Stomach (tissue), 4 donors: Measurements from ENCODE around the gene CTDP1.

Source experiments
- EP300 ChIP-seq: sonication (generic); formaldehyde crosslinking; IDR thresholded peaks from one replicate; pipeline ENCODE4 v1.6.1; 2017; ENCODE audit warnings: antibody characterized with exemption
- TF ChIP-seq, protein P1 (sequence below), 7 experiments: fragments of 450-650 bp in 4 of 7; fragments of 200-600 bp in 3 of 7; sonication (generic) in 3 of 7; IDR thresholded peaks; one replicate each; pipeline ENCODE4 v1.5.1; 2016 to 2019; ENCODE audit warnings: antibody characterized with exemption in 7 of 7, control low read depth in 2 of 7, mild to moderate bottlenecking in 1 of 7

DNA sequence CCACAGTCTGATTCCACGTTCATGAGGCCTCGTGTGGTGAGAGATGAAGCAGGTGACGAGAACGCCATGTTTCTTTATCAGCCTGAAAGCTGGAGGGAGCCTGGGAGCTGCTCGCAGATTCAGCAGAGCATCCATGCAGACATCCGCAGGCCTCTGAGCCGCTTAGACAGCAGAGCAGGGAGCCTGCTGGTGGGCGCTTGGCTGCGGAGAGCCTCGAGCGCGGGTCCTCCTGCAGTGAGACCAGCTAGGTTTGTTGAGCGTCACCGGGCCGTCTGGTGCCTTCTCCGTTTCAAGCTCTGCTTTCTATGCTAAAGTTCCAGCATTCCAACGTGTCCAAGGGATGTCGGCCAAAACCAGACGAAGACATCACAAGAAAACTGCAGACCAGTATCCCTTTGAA, 27.6 kb downstream of the CTDP1 start:
- TF ChIP-seq, protein P1, sequence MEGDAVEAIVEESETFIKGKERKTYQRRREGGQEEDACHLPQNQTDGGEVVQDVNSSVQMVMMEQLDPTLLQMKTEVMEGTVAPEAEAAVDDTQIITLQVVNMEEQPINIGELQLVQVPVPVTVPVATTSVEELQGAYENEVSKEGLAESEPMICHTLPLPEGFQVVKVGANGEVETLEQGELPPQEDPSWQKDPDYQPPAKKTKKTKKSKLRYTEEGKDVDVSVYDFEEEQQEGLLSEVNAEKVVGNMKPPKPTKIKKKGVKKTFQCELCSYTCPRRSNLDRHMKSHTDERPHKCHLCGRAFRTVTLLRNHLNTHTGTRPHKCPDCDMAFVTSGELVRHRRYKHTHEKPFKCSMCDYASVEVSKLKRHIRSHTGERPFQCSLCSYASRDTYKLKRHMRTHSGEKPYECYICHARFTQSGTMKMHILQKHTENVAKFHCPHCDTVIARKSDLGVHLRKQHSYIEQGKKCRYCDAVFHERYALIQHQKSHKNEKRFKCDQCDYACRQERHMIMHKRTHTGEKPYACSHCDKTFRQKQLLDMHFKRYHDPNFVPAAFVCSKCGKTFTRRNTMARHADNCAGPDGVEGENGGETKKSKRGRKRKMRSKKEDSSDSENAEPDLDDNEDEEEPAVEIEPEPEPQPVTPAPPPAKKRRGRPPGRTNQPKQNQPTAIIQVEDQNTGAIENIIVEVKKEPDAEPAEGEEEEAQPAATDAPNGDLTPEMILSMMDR (IDR thresholded peaks at IDR 0.05), result no peak
- no peak for TF ChIP-seq EP300
